ENCODE data around the gene JAZF1. TPM values are rescaled to one million over a fixed set of nuclear protein-coding genes. Genes with fewer than 3 reads are reported as not detected.

JAZF1 gene
- total and polyA plus RNA-seq, 2 of the 8 experiments (the other 6 are each of a cell fraction or from before 2014, with no cell fraction given), result 2.6 to 21.8 TPM

- no peak overlapping the region for H4K91ac ChIP-seq (replicated peaks; ENCODE audit: insufficient read length, low read length)
- no peak overlapping the region for H3K4ac ChIP-seq (replicated peaks; ENCODE audit: insufficient read length, low read depth, low read length)
- no peak overlapping the region for H3K56ac ChIP-seq (replicated peaks; ENCODE audit: insufficient read length, low read depth, low read length)
- H4K8ac ChIP-seq (ENCODE audit: extremely low read depth, insufficient read depth, low read length), result no peak overlapping the region
- no peaks in the 10 kb centered on the region for H3K79me2 ChIP-seq (ENCODE audit: control insufficient read depth in 1 of 2, insufficient read depth in 2 of 2, low read length in 2 of 2)
- no peak overlapping the region for H3K9ac ChIP-seq (replicated peaks in 1 of 4; ENCODE audit: extremely low read depth in 1 of 4, low read depth in 3 of 4, low read length in 3 of 4)
- no peaks in the 10 kb centered on the region for H3K27me3 ChIP-seq (replicated peaks in 1 of 4; ENCODE audit: control insufficient read depth in 3 of 4, extremely low read depth in 1 of 4, insufficient read depth in 3 of 4, low read length in 3 of 4)
- no peak overlapping the region for H2AFZ ChIP-seq (ENCODE audit: low read length)
- H3K18ac ChIP-seq (ENCODE audit: extremely low read depth, low read length), result no peak overlapping the region
- FAIRE-seq (no peak), DNase-seq (ENCODE audit: low read depth in 1 of 2, low spot score in 2 of 2) (no peak)
- H3K23me2 ChIP-seq (ENCODE audit: low read depth, low read length), result no peaks in the 10 kb centered on the region
- H2BK120ac ChIP-seq (replicated peaks; ENCODE audit: low read depth, low read length), result no peak overlapping the region
- H3K36me3 ChIP-seq (ENCODE audit: control insufficient read depth in 2 of 4, insufficient read depth in 4 of 4, low read length in 3 of 4), result no peaks in the 10 kb centered on the region
- no peak overlapping the region for H4K5ac ChIP-seq (ENCODE audit: insufficient read length, low read depth, low read length)
- no peak overlapping the region for H2BK15ac ChIP-seq (ENCODE audit: low read length)
- H3K4me2 ChIP-seq (ENCODE audit: insufficient read depth in 1 of 2, low read depth in 2 of 2, low read length in 2 of 2), result no peak overlapping the region
- ChIA-PET CTCF (ENCODE audit: partially characterized antibody) (no interaction called here), POLR2A (ENCODE audit: partially characterized antibody) (no interaction called here)
- no peak overlapping the region for H2BK12ac ChIP-seq (ENCODE audit: low read depth, low read length)
- H3K79me1 ChIP-seq (ENCODE audit: low read depth, low read length), result no peaks in the 10 kb centered on the region
- H4K20me1 ChIP-seq (replicated peaks in 1 of 2; ENCODE audit: control insufficient read depth in 1 of 2, insufficient read depth in 2 of 2, low read length in 2 of 2), result no peaks in the 10 kb centered on the region
- WGBS, 2 experiments (ENCODE audit: extremely low coverage in 1 of 2, insufficient coverage in 1 of 2, insufficient read length in 1 of 2, insufficient replicate concordance in 2 of 2, low coverage in 1 of 2, low lambda C conversion rate in 2 of 2, missing lambda C conversion rate in 1 of 2), result 90% methylated on average over 3 of the region's 3 CpGs; no CpG with 5 or more reads in 1 of the 2 experiments
- no peak overlapping the region for H3K23ac ChIP-seq (ENCODE audit: insufficient read length)
- no peak overlapping the region for H2BK5ac ChIP-seq (ENCODE audit: low read depth, low read length)
- H3K27ac ChIP-seq (ENCODE audit: low read depth, low read length), result no peak overlapping the region
- no peaks in the 10 kb centered on the region for H3K9me3 ChIP-seq (ENCODE audit: insufficient read depth in 2 of 2, low read depth in 1 of 2, low read length in 1 of 2)
- no peaks in the 10 kb centered on the region for H3K4me1 ChIP-seq (replicated peaks in 1 of 4; ENCODE audit: control insufficient read depth in 3 of 4, insufficient read depth in 4 of 4, low read length in 3 of 4)
- no peak overlapping the region for H3K14ac ChIP-seq (ENCODE audit: insufficient read length)
- H2AK5ac ChIP-seq (ENCODE audit: low read depth, low read length), result no peak overlapping the region
- no peak overlapping the region for H3K4me3 ChIP-seq (ENCODE audit: extremely low read depth in 1 of 4, insufficient read depth in 2 of 4, low read depth in 3 of 4, low read length in 4 of 4)
- no peak overlapping the region for H2BK20ac ChIP-seq (ENCODE audit: low read length)
- TF ChIP-seq TAF1 (IDR thresholded peaks at IDR 0.05; ENCODE audit: low read depth, low read length) (no peak), GTF2F1 (IDR thresholded peaks at IDR 0.05; ENCODE audit: borderline replicate concordance, low read depth, low read length) (no peak), BACH1 (IDR thresholded peaks at IDR 0.05; ENCODE audit: low read length) (no peak), CBX8 (IDR thresholded peaks at IDR 0.05; ENCODE audit: borderline replicate concordance, low read depth, low read length) (no peak), RAD21 (IDR thresholded peaks at IDR 0.05 in 1 of 2, conservative IDR thresholded peaks at IDR 0.05 in 1 of 2; ENCODE audit: low read depth in 2 of 2, low read length in 2 of 2) (no peak)
Measured at GRCh38 chr7:27966219-27966780, 214.3 kb downstream of the JAZF1 start.

Data from H1 (cell line).